Left colon (tissue), 2 donors: ENCODE measurements around the gene ACAD10. TPM values are rescaled to one million over a fixed set of nuclear protein-coding genes. Genes with fewer than 3 reads are reported as not detected.

Experiments
- ATAC-seq: fragments of 200-7000 bp; cut with Tn5 transposase; one replicate; pipeline ENCODE4 v1.9.1; 2020; ENCODE audit warnings: mild to moderate bottlenecking, moderate library complexity
- DNase-seq, 2 donors: peaks; one replicate each; pipeline ENCODE4 v3.0.0-alpha.2; 2020
- intact Hi-C, 2 donors: fragments of 100-400 bp; cut with DNase I in 1 of 2; cut with micrococcal nuclease in 1 of 2; formaldehyde crosslinking; loops; one replicate each; pipeline versions ENCODE4 v1.11.2 to v1.14.0; 2022; cut with DNase I, micrococcal nuclease
- microRNA-seq, 2 donors: library from miRNA; unstranded; fragments of <30 nt; microRNA quantifications; one replicate each; pipeline versions ENCODE4 v1.1.0 to v1.2.0, GENCODE V29; 2020
- total RNA-seq, 2 donors: library from RNA; stranded (reverse); fragmentation: NEBNext Ultra II Directional; extraction: Animal tissue kit (Norgen Biotek cat#: 25700); gene quantifications; one replicate each; pipeline ENCODE4 v1.2.1, GENCODE V29; 2021
- donor health status: DM: no; HTN: no; CAD: no.
- donor health status: DM: yes; HTN: yes; CAD: no.

Gene ACAD10
- total RNA-seq, 2 donors from 2014 or later: 39.5 to 44.1 TPM

DNA sequence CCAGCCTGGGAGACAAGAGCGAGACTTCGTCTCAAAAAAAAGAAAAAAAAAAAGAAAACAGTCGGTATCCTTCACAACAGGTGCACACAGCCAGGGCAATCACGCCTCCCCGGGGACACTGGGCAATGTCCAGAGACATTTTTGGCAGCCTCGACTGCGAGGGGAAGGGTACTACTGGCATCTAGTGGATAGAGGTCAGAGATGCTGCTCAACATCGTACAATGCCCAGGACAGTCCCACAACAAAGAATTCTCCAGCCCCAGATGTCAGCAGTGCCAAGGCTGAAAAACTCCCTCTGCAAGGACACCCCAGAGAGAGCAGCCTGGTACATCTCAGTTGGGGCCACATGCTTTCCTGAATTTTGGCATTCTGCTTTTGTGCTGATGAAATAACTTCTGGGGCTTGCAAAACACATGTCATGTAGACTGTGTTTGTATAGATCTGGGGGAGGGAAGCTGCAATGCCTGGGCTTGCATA lies 102.4 kb downstream of the ACAD10 start:
- intact Hi-C loops: no loop called here
- ATAC-seq (peak; percentile 70), DNase-seq (peak in 1 of 2 donors; percentile 39)

DNA sequence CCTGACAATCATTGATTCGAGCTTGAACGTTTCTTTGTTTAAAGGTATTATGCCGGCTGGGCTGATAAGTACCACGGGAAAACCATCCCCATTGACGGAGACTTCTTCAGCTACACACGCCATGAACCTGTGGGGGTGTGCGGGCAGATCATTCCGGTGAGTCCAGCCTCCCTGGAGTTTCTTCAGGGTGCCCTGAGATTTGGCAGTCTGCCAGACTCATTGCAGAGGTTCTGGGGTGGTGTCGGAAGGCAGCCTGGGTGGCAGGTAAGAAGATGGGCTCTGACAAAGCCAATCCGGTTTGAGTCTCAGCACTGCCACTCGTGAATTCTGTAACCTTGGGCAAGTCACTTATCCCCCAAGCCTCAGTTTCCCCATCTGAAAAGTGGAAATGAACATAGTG lies 103.9 kb downstream of the ACAD10 start:
- no peak for DNase-seq
- no peak for ATAC-seq
- intact Hi-C loops: no loop called here

DNA sequence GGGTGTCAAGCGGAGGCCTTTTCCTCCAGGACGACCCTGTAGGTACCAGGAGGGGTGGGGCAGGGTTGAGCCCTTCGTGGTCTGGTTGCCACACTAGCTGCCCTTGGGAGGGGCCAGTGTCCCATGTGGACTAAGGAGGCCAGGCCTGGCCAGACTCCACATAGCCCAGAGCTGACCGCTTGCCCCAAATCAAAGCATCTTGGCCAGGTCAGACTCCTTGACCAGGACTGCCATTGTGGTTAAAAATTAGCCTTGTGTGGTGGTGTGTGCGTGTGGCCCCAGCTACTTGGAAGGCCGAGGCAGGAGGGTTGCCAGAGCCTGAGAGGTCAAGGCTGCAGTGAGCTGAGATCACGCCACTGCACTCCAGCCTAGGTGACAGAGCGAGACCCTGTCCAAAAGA lies 105.7 kb downstream of the ACAD10 start:
- ATAC-seq (no peak), DNase-seq (no peak)
- intact Hi-C loops: no loop called here

DNA sequence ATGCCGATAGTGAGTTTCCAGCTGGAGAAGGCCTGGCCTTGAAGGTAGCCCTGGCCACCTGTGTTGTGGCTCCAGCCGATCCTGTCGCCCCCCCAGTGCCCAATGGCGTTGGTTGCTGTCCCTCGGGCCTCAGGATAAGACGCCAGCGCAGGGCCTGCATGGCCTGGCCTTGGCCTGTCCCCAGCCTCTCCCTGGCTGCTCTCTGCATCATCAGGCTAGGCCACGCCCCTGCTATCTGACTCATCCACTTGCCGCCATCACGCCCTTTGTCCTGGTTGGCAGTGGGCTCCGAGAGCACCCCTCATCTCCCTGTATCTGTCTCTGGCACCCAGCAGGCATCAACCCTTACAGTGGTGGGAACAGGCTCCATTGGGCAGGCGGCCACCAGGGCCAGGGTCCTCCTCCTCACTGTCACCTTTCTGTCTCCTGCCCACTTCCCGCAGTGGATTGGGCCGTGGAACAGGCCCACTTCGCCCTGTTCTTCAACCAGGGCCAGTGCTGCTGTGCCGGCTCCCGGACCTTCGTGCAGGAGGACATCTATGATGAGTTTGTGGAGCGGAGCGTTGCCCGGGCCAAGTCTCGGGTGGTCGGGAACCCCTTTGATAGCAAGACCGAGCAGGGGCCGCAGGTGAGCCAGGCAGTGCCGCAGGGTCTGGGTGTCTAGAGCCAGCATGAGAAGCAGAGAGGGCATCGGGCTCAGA lies 106.5 kb downstream of the ACAD10 start:
- intact Hi-C loops: no loop called here
- peak; percentile 77 for ATAC-seq
- DNase-seq: peak; percentile 62 to 69

DNA sequence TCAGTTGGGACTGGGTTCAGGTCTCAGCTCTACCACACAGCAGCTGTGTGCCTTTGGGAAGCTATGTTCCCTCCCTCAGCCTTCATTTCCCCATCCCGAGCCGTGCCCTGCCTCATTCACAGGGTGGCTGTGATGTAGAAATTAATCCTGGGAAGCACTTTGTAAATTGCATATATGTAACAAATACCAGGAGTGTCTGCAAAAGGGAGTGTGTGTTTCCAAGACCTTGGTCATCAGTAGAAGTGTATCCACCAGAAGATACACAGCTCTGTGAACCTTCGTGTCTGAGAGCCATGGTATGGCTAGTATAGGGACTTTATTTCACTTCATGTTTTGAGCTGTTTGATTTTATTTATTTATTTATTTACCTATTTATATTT lies 107.0 kb downstream of the ACAD10 start:
- ATAC-seq (no peak), DNase-seq (no peak)
- intact Hi-C loops: no loop called here

DNA sequence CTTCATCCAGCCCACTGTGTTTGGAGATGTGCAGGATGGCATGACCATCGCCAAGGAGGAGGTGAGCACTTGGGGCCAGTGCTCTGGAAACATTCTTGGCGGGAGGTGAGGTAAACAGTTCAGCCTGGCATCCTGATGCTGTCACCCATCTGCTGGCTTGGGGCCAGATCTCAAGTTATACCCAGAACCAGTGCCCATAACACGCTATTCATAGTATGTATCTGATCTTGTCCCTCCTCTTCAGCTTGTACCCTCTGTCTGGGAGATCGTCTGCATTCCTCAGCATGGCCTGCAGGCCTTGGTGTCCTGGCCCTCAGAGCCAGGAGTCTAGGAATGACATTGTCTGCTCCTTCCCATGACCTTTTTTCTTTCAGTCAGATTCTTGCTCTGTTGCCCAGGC lies 112.3 kb downstream of the ACAD10 start:
- ATAC-seq: peak; percentile 19
- intact Hi-C loops: no loop called here
- no peak for DNase-seq

DNA sequence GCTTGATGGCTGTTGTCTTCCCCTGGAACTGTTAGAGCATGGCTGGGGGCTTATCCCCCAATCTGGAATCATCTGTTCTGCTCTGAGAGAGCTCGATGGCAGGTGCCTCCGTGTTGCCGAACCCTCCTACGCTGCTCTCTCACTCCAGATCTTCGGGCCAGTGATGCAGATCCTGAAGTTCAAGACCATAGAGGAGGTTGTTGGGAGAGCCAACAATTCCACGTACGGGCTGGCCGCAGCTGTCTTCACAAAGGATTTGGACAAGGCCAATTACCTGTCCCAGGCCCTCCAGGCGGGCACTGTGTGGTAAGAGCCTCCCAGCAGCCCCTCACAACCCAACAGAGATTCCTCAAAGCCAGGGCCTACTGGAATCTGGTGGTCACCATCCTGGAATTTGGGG lies 113.9 kb downstream of the ACAD10 start:
- DNase-seq (no peak), ATAC-seq (no peak)
- intact Hi-C loops: loop anchor here in 1 of 2 donors (10.0 kb wide), 1 partner anchor 45 kb away; no protein-coding TSS in a partner anchor

DNA sequence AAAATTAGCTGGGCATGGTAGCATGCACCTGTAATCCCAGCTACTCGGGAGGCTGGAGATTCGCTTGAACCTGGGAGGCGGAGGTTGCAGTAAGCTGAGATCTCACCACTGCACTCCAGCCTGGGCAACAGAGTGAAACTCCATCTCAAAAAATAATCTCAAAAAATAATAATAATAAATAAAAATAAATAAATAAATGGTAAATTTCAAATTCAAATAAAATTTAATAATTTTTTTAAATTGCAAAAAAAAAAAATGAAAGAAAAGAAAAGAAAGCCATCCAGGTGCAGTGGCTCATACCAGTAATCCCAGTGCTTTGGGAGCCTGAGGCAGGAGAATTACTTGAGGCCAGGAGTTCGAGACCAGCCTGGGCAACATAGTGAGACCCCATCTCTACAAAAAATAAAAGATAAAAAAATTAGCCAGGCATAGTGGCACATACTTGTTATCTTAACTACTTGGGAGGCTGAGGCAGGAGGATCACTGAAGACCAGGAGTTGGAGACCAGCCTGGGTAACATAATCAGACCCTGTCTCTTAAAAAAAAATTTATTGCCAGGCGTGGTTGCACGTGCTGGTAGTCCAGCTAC lies 117.3 kb downstream of the ACAD10 start:
- no peak for ATAC-seq
- intact Hi-C loops: loop anchor here in 1 of 2 donors (10.0 kb wide), 1 partner anchor 48 kb away; no protein-coding TSS in a partner anchor

DNA sequence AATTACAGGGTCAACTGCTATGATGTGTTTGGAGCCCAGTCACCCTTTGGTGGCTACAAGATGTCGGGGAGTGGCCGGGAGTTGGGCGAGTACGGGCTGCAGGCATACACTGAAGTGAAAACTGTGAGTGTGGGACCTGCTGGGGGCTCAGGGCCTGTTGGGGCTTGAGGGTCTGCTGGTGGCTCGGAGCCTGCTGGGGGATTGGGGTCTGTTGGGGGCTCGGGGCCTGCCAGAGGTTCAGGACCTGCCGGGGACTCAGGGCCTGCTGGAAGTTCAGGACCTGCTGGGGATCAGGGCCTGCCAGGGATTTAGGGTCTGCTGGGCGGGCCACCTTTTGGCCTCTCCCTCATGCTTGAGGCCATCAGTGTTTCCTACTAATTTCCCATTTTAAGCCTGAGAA lies 118.0 kb downstream of the ACAD10 start:
- intact Hi-C loops: loop anchor here in 1 of 2 donors (10.0 kb wide), 1 partner anchor 49 kb away; no protein-coding TSS in a partner anchor
- DNase-seq (no peak), ATAC-seq (no peak)

More for the DNA sequence above, 117.3 kb downstream of the ACAD10 start:
- DNase-seq: no peak

DNA sequence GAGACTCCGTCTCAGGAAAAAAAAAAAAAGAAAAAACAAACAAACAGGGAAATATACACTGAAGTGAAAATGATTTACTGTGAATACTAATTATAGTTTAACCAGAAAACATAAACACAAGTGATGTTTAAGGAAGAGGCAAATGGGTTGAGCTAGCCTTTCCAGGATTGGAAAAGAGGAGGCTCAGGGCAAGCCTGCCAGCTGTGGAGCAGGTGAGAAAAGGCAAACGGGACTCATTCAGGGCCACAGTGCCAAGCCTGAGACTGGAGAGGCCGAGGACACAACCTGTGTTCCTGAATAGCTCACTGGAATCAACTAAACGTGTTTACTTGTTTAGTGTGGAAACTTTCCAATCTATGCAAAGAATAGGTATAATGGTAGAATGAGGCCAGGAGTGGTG lies 120.5 kb downstream of the ACAD10 start:
- intact Hi-C loops: loop anchor here in 1 of 2 donors (10.0 kb wide), 1 partner anchor 52 kb away; no protein-coding TSS in a partner anchor
- ATAC-seq: no peak
- DNase-seq: no peak

Small RNA genes lying within 50 kb of the gene (microRNA-seq; reads per million reads assigned to microRNA genes)
- gene MIR6761: 0 to 3.2 reads per million in 2 donors

Other genes starting within 250 kb of the ACAD10 start
- 10 to 100 TPM; 43.0 to 64.2 TPM for gene ATXN2, start 86.7 kb upstream of the ACAD10 start, total RNA-seq
- gene BRAP, start 97 bp upstream of the ACAD10 start, total RNA-seq: 10 to 100 TPM; 15.7 to 19.7 TPM
- gene ALDH2, start 80.9 kb downstream of the ACAD10 start, total RNA-seq: 100 to 1,000 TPM; 371 to 399 TPM
- 10 to 100 TPM; 76.1 to 86.4 TPM for gene MAPKAPK5, start 156.2 kb downstream of the ACAD10 start, total RNA-seq